HepG2 (cell line): Measurements from ENCODE around the gene CHP1. TPM values are rescaled to one million over a fixed set of nuclear protein-coding genes. Genes with fewer than 3 reads are reported as not detected.

Source experiments
- AGO1 ChIP-seq: fragments of 200-400 bp; formaldehyde crosslinking; IDR thresholded peaks from 2 replicates; pipeline ENCODE4 v1.6.1; 2017; ENCODE audit warnings: mild to moderate bottlenecking, low read depth, low read length, moderate library complexity; ENCODE audit not compliant: poor library complexity, severe bottlenecking
- AHR ChIP-seq: IDR thresholded peaks from 2 replicates; pipeline ENCODE4 v1.6.1; 2018; ENCODE audit warnings: missing genetic modification reagents, missing compliant biosample characterization
- ARID2 ChIP-seq: sonication (generic); formaldehyde crosslinking; IDR thresholded peaks from 2 replicates; pipeline ENCODE4 v1.8.1; 2022; ENCODE audit warnings: mild to moderate bottlenecking, missing genetic modification reagents, borderline replicate concordance
- KDM3A ChIP-seq: IDR thresholded peaks from 2 replicates; pipeline ENCODE4 v1.6.1; 2018; ENCODE audit warnings: low read depth, missing compliant biosample characterization
- MED1 ChIP-seq: sonication (generic); formaldehyde crosslinking; IDR thresholded peaks from 2 replicates; pipeline ENCODE4 v1.4.0; 2020; ENCODE audit warnings: missing genetic modification reagents
- RARG ChIP-seq: sonication (generic); formaldehyde crosslinking; IDR thresholded peaks from 2 replicates; pipeline ENCODE4 v1.4.0; 2020; ENCODE audit warnings: low read depth, mild to moderate bottlenecking, missing genetic modification reagents
- TAF15 ChIP-seq: fragments of 200-400 bp; formaldehyde crosslinking; IDR thresholded peaks from one replicate; pipeline ENCODE4 v1.6.1; 2018; ENCODE audit warnings: mild to moderate bottlenecking, low read depth, low read length; ENCODE audit not compliant: poor library complexity, severe bottlenecking
- ZNF496 ChIP-seq: sonication (generic); formaldehyde crosslinking; IDR thresholded peaks from 2 replicates; pipeline ENCODE4 v1.8.1; 2023; ENCODE audit warnings: mild to moderate bottlenecking, moderate library complexity, missing genetic modification reagents; ENCODE audit not compliant: insufficient replicate concordance
- ZNF562 ChIP-seq: sonication (generic); formaldehyde crosslinking; IDR thresholded peaks from 2 replicates; pipeline ENCODE4 v1.8.0; 2022; ENCODE audit warnings: missing genetic modification reagents, borderline replicate concordance
- ZNF629 ChIP-seq: sonication (generic); formaldehyde crosslinking; conservative IDR thresholded peaks from 2 replicates; pipeline ENCODE4 v1.5.0; 2020; ENCODE audit warnings: missing genetic modification reagents
- ZNF761 ChIP-seq: sonication (generic); formaldehyde crosslinking; conservative IDR thresholded peaks from 2 replicates; pipeline ENCODE4 v1.4.0; 2020; ENCODE audit warnings: mild to moderate bottlenecking, missing genetic modification reagents
- ZNF766 ChIP-seq: sonication (generic); formaldehyde crosslinking; IDR thresholded peaks from 2 replicates; pipeline ENCODE4 v1.5.0; 2020; ENCODE audit warnings: missing genetic modification reagents, borderline replicate concordance
- ZSCAN21 ChIP-seq: sonication (generic); formaldehyde crosslinking; IDR thresholded peaks from 2 replicates; pipeline ENCODE4 v1.8.0; 2022; ENCODE audit warnings: mild to moderate bottlenecking, missing genetic modification reagents, moderate library complexity, borderline replicate concordance
- polyA plus RNA-seq, 8 experiments: library from polyadenylated mRNA; depleted of rRNA in 3 of 8; stranded (reverse) in 7 of 8; unstranded in 1 of 8; fragments of >200 nt; fragmentation: Illumina TruSeq in 4 of 8; extraction: Trizol in 4 of 8; gene quantifications; 2 replicates each; pipeline versions ENCODE4 v1.2.1 to v1.2.3, GENCODE V29; 2011 to 2016; ENCODE audit warnings: low read depth in 4 of 8, missing spikeins in 1 of 8, mixed read lengths in 1 of 8; ENCODE audit not compliant: insufficient read depth in 1 of 8
- total RNA-seq, 5 experiments: library from RNA; depleted of rRNA; stranded (reverse); fragments of >200 nt; fragmentation: Illumina TruSeq; extraction: Trizol; gene quantifications; 2 replicates each; pipeline ENCODE4 v1.2.3, GENCODE V29; 2016; ENCODE audit warnings: low read depth in 1 of 5
- TF ChIP-seq, protein P1 (sequence below): sonication (generic); formaldehyde crosslinking; IDR thresholded peaks from 2 replicates; pipeline ENCODE4 v1.4.0; 2020; ENCODE audit warnings: mild to moderate bottlenecking, missing genetic modification reagents
- TF ChIP-seq, protein P2 (sequence below): sonication (generic); formaldehyde crosslinking; IDR thresholded peaks from 2 replicates; pipeline ENCODE4 v1.4.0; 2020; ENCODE audit warnings: missing genetic modification reagents, borderline replicate concordance
- TF ChIP-seq, protein P3 (sequence below): sonication (generic); formaldehyde crosslinking; IDR thresholded peaks from 2 replicates; pipeline ENCODE4 v1.4.0; 2020; ENCODE audit warnings: missing genetic modification reagents

The CHP1 gene
- total and polyA plus RNA-seq, 2 of the 13 experiments (the other 11 are each of a cell fraction or from before 2014, with no cell fraction given), result 49.6 to 76.4 TPM

DNA sequence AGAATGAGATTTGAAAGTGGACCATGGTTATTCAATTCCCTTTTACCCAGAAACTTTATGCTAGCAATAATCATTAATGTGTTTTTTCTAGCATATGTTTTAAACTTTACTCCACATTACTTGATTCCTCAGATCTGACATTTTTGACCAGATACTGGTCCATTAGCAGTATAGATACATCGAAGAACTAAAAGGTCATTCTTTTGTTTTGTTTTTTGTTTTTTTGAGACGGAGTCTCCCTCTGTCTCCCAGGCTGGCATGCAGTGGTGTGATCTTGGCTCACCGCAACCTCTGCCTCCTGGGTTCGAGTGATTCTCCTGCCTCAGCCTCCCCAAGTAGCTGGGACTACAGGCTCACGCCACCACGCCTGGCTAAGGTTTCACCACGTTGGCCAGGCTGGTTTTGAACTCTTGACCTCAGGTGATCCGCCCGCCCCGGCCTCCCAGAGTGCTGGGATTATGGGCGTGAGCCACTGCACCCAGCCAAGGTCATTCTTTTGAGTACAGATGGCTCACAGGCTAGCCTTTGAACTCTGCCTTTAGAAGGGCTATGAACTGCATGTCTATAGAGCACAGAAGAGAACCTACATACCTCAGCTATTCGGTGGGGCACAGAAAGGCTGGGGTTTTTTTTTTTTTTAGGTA lies 28.6 kb downstream of the CHP1 start (continued):
- TF ChIP-seq, protein P1, sequence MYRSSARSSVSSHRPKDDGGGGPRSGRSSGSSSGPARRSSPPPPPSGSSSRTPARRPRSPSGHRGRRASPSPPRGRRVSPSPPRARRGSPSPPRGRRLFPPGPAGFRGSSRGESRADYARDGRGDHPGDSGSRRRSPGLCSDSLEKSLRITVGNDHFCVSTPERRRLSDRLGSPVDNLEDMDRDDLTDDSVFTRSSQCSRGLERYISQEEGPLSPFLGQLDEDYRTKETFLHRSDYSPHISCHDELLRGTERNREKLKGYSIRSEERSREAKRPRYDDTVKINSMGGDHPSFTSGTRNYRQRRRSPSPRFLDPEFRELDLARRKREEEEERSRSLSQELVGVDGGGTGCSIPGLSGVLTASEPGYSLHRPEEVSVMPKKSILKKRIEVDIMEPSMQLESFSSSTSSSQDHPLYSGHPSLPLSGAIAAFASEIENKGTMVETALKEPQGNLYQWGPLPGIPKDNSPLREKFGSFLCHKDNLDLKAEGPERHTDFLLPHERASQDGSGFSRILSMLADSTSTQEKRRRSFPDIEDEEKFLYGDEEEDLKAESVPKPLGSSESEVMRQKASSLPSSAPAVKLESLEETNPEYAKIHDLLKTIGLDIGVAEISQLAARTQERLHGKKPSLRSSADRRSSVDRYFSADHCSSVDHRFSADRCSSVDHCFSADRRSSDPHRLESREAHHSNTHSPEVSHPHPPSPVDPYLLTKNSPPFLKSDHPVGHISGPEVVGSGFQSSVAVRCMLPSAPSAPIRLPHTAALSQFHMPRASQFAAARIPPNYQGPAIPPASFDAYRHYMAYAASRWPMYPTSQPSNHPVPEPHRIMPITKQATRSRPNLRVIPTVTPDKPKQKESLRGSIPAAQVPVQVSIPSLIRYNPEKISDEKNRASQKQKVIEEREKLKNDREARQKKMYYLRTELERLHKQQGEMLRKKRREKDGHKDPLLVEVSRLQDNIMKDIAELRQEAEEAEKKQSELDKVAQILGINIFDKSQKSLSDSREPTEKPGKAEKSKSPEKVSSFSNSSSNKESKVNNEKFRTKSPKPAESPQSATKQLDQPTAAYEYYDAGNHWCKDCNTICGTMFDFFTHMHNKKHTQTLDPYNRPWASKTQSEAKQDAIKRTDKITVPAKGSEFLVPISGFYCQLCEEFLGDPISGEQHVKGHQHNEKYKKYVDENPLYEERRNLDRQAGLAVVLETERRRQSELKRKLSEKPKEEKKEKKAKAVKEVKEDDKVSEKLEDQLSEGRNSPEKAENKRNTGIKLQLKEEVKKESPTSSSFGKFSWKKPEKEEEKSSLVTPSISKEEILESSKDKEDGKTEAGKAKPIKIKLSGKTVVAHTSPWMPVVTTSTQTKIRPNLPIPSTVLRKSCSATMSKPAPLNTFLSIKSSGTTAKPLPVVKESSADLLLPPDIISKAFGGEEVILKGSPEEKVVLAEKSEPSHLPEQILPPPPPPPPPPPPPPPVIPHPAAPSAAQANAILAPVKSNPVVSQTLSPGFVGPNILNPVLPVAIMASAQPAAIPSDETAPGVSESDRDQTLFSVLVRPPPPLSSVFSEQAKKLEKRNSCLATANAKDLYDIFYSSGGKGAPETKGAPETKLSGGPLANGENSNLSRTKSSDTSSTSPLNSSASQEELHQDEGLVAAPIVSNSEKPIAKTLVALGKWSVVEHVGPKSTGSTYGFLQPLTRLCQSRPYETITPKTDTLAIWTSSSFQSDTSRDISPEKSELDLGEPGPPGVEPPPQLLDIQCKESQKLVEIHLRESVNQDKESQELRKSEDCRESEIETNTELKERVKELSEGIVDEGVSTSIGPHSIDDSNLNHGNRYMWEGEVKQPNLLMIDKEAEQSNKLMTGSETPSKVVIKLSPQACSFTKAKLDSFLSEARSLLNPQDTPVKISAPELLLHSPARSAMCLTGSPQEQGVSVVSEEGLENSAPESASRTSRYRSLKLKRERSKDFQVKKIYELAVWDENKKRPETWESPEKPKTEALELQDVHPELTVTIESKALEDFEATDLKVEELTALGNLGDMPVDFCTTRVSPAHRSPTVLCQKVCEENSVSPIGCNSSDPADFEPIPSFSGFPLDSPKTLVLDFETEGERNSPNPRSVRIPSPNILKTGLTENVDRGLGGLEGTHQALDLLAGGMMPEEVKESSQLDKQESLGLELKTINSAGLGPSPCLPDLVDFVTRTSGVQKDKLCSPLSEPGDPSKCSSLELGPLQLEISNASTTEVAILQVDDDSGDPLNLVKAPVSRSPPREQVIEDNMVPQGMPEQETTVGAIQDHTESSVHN, result 0 out of 2 replicates have a peak, but pooled peaks have one; percentile 43
- peak; percentile 72 for TF ChIP-seq ZNF629 (CRISPR knock-in tag)
- TF ChIP-seq KDM3A, result peak; percentile 74; the same call in 1 of the 2 replicates
- TF ChIP-seq, protein P2, sequence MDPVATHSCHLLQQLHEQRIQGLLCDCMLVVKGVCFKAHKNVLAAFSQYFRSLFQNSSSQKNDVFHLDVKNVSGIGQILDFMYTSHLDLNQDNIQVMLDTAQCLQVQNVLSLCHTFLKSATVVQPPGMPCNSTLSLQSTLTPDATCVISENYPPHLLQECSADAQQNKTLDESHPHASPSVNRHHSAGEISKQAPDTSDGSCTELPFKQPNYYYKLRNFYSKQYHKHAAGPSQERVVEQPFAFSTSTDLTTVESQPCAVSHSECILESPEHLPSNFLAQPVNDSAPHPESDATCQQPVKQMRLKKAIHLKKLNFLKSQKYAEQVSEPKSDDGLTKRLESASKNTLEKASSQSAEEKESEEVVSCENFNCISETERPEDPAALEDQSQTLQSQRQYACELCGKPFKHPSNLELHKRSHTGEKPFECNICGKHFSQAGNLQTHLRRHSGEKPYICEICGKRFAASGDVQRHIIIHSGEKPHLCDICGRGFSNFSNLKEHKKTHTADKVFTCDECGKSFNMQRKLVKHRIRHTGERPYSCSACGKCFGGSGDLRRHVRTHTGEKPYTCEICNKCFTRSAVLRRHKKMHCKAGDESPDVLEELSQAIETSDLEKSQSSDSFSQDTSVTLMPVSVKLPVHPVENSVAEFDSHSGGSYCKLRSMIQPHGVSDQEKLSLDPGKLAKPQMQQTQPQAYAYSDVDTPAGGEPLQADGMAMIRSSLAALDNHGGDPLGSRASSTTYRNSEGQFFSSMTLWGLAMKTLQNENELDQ, result no peak
- no peak for TF ChIP-seq AHR (CRISPR knock-in tag)
- TF ChIP-seq ARID2 (CRISPR knock-in tag), result no peak
- TF ChIP-seq ZNF562 (CRISPR knock-in tag), result no peak
- TF ChIP-seq TAF15, result no peak
- no peak for TF ChIP-seq ZNF766 (CRISPR knock-in tag)
- no peak for TF ChIP-seq RARG (CRISPR knock-in tag)
- peak; percentile 60; the same call in 1 of the 2 replicates for TF ChIP-seq ZSCAN21 (CRISPR knock-in tag)
- TF ChIP-seq AGO1, result no peak
- no peak for TF ChIP-seq ZNF496
- TF ChIP-seq, protein P3, sequence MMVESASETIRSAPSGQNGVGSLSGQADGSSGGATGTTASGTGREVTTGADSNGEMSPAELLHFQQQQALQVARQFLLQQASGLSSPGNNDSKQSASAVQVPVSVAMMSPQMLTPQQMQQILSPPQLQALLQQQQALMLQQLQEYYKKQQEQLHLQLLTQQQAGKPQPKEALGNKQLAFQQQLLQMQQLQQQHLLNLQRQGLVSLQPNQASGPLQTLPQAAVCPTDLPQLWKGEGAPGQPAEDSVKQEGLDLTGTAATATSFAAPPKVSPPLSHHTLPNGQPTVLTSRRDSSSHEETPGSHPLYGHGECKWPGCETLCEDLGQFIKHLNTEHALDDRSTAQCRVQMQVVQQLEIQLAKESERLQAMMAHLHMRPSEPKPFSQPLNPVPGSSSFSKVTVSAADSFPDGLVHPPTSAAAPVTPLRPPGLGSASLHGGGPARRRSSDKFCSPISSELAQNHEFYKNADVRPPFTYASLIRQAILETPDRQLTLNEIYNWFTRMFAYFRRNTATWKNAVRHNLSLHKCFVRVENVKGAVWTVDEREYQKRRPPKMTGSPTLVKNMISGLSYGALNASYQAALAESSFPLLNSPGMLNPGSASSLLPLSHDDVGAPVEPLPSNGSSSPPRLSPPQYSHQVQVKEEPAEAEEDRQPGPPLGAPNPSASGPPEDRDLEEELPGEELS, result peak; percentile 76; the same call in 1 of the 2 replicates
- TF ChIP-seq ZNF761 (CRISPR knock-in tag), result 0 out of 2 replicates have a peak, but pooled peaks have one; percentile 69
- peak; percentile 92 for TF ChIP-seq MED1
